Measurements from ENCODE around the gene DDX10. TPM values are rescaled to one million over a fixed set of nuclear protein-coding genes. Genes with fewer than 3 reads are reported as not detected.

The DDX10 gene
- total RNA-seq, 2 experiments from 2014 or later = 20.5 to 23.2 TPM

- CTCF ChIA-PET = interaction anchor here (0.6 kb wide), 1 partner anchor 28 kb away, joined by 3 read pairs; no protein-coding TSS in a partner anchor
- Mint-ChIP-seq H3K36me3 (ENCODE audit: low read depth) (no peaks in the 10 kb centered on the region), H3K27ac (no peak overlapping the region), H3K27me3 (no peaks in the 10 kb centered on the region), H3K4me1 (no peaks in the 10 kb centered on the region), H3K4me3 (no peak overlapping the region), H3K9me3 (no peaks in the 10 kb centered on the region)
- DNase-seq = no peak
- POLR2A ChIA-PET = no interaction called here
Observed at GRCh38 chr11:108926841-108927577, 262.1 kb downstream of the DDX10 start.

GRCh38 chr11:108927791-108928545 lies 263.1 kb downstream of the DDX10 start:
- H3K27ac Mint-ChIP-seq = no peak overlapping the region
- H3K9me3 Mint-ChIP-seq = no peaks in the 10 kb centered on the region
- ChIA-PET CTCF (no interaction called here), POLR2A (no interaction called here)
- H3K36me3 Mint-ChIP-seq (ENCODE audit: low read depth) = peaks cover 2% of the 10 kb centered on the region
- no peaks in the 10 kb centered on the region for H3K4me1 Mint-ChIP-seq
- DNase-seq = no peak
- no peak overlapping the region for H3K4me3 Mint-ChIP-seq
- no peaks in the 10 kb centered on the region for H3K27me3 Mint-ChIP-seq

DNA sequence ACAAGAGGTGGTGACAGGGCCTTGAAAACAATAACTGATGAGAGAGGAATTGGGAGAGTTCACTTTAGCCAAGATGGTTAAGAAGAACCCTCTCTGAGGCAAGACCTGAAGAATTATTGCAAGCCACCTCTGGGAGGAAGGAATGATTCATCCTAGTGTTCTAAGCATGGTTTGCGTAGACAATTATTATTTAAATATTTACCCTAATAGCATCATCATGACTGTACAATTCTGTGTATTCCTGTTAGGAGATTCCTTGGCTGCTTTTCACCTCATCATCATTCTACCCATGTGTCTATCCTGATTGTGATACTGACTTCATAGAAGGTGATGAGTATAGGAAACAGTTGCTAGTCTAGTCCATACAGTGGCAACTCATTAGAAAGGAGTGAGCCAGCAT lies 264.4 kb downstream of the DDX10 start:
- no peak for DNase-seq
- ChIA-PET POLR2A (no interaction called here), CTCF (no interaction called here)
- Mint-ChIP-seq H3K36me3 (ENCODE audit: low read depth) (peaks cover 3% of the 10 kb centered on the region), H3K9me3 (no peaks in the 10 kb centered on the region), H3K4me1 (no peaks in the 10 kb centered on the region), H3K4me3 (no peak overlapping the region), H3K27me3 (no peaks in the 10 kb centered on the region), H3K27ac (no peak overlapping the region)

GRCh38 chr11:108931168-108931567 lies 266.3 kb downstream of the DDX10 start:
- POLR2A ChIA-PET = no interaction called here

DNA sequence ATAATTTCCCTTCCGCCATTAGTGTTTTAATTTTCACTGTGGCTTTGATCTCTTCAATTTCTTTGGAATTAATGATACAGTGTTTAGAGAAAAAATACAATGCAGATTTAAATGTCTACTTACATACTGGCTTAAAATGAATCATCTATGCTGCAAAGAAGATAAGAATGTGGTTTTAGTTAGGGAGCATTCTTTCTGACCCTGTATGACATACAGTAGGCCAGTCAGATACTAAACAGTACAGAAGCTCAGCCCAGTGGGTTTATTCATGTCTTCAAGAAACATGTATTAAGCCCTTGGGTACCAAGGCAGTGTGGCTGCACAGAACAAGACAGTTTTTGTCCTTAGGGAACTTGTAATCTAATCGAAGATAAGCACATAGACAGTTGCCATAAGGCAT lies 268.8 kb downstream of the DDX10 start:
- peaks cover 5% of the 10 kb centered on the region for H3K36me3 Mint-ChIP-seq (ENCODE audit: low read depth)
- H3K27me3 Mint-ChIP-seq = no peaks in the 10 kb centered on the region
- ChIA-PET POLR2A (no interaction called here), CTCF (no interaction called here)
- H3K4me3 Mint-ChIP-seq = no peak overlapping the region
- no peaks in the 10 kb centered on the region for H3K4me1 Mint-ChIP-seq
- no peaks in the 10 kb centered on the region for H3K9me3 Mint-ChIP-seq
- DNase-seq = no peak
- no peak overlapping the region for H3K27ac Mint-ChIP-seq

More at GRCh38 chr11:108931168-108931567, 266.3 kb downstream of the DDX10 start:
- DNase-seq = no peak
- CTCF ChIA-PET = no interaction called here
- Mint-ChIP-seq H3K4me3 (no peak overlapping the region), H3K27ac (no peak overlapping the region), H3K27me3 (no peaks in the 10 kb centered on the region), H3K36me3 (ENCODE audit: low read depth) (peaks cover 5% of the 10 kb centered on the region), H3K9me3 (no peaks in the 10 kb centered on the region), H3K4me1 (no peaks in the 10 kb centered on the region)

DNA sequence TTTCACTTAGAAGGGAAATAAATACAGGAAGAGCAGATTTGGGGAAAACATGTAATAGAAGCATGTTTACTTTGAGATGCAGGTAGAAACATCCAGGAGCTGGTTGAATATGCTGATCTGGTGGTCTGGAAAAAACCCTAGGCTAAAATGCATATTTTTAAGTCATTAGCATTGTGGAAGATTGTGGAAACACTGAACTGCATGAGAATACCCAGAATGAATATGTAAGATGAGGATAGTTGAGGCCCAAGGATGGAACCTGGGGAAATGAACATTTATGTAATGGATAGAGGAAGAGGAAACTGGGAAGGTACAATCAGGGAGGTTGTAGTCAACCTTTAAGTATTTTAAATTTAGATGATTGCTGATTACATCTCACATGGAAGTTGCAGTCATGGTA lies 269.4 kb downstream of the DDX10 start:
- POLR2A ChIA-PET = no interaction called here
- H3K4me1 Mint-ChIP-seq = no peaks in the 10 kb centered on the region
- peaks cover 5% of the 10 kb centered on the region for H3K36me3 Mint-ChIP-seq (ENCODE audit: low read depth)
- no peak overlapping the region for H3K4me3 Mint-ChIP-seq
- no peak for DNase-seq
- CTCF ChIA-PET = no interaction called here
- no peaks in the 10 kb centered on the region for H3K9me3 Mint-ChIP-seq
- H3K27me3 Mint-ChIP-seq = no peaks in the 10 kb centered on the region
- no peak overlapping the region for H3K27ac Mint-ChIP-seq

DNA sequence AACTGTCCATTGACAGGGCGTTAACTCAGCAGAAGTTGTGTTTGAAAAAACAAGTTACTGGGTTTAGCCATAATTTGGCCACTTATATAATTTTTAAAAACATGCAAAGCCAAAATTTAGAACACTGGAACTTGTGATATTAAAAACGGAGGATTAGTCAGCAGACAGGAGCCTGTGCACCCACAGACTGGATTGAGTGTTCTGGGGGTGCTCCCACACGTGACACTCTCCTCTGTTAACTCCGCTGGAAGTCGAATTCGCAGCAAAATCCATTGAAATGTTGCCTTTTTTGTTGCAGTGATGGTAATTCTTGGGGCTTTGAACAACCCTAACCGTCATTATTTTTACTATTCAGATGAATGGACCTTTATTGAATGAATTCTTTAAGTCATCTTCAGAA lies 269.8 kb downstream of the DDX10 start:
- H3K9me3 Mint-ChIP-seq = no peaks in the 10 kb centered on the region
- no peaks in the 10 kb centered on the region for H3K27me3 Mint-ChIP-seq
- no peak overlapping the region for H3K4me3 Mint-ChIP-seq
- ChIA-PET CTCF (no interaction called here), POLR2A (no interaction called here)
- no peaks in the 10 kb centered on the region for H3K4me1 Mint-ChIP-seq
- H3K36me3 Mint-ChIP-seq (ENCODE audit: low read depth) = peaks cover 5% of the 10 kb centered on the region
- H3K27ac Mint-ChIP-seq = no peak overlapping the region
- DNase-seq = no peak

DNA sequence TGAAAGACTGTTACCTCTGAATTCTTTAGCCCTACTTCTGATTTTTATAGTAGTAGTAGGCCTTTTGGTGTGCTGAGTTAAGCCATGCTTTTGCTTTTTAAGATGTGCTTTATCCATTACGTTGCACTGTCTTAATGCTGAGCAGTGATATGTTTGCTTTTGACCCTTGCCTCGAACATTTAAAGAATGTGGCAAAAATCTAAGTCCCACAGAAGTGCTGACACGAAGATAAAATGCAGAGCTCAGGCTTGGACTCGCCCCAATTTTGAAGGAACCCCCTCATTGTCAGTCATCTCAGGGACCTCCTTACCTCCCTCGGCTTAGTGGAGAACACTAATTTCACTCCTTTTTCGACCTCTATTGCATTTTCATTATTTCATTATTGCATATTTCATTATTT lies 272.9 kb downstream of the DDX10 start:
- no peak for DNase-seq
- Mint-ChIP-seq H3K27ac (no peak overlapping the region), H3K9me3 (no peaks in the 10 kb centered on the region), H3K36me3 (ENCODE audit: low read depth) (peaks cover 17% of the 10 kb centered on the region), H3K4me1 (no peaks in the 10 kb centered on the region), H3K4me3 (no peak overlapping the region), H3K27me3 (no peaks in the 10 kb centered on the region)
- CTCF ChIA-PET = no interaction called here
- POLR2A ChIA-PET = interaction anchor here (0.8 kb wide), 1 partner anchor 1227 kb away, joined by 3 read pairs; no protein-coding TSS in a partner anchor

DNA sequence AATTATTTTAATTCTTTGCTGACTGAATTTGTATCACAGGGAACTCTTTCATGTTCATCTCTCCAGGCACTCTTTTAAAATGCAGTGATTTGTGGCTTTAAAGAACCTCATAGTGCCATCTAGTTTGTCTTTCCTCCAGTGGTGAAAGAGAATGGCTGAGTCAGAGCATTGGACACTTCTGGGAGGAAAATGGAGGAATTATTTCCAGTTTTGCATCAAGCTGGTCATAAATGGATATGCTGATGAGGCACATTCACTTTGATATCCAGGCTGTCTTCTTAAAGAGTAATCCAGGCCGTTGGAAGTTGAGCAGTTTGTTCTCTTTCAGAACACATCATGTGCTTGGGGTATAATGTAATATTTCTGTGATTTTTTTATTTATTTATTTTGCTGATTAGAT lies 273.7 kb downstream of the DDX10 start:
- Mint-ChIP-seq H3K4me3 (no peak overlapping the region), H3K9me3 (no peaks in the 10 kb centered on the region), H3K27me3 (no peaks in the 10 kb centered on the region), H3K36me3 (ENCODE audit: low read depth) (peaks cover 14% of the 10 kb centered on the region), H3K27ac (no peak overlapping the region), H3K4me1 (no peaks in the 10 kb centered on the region)
- no peak for DNase-seq
- ChIA-PET POLR2A (no interaction called here), CTCF (no interaction called here)

DNA sequence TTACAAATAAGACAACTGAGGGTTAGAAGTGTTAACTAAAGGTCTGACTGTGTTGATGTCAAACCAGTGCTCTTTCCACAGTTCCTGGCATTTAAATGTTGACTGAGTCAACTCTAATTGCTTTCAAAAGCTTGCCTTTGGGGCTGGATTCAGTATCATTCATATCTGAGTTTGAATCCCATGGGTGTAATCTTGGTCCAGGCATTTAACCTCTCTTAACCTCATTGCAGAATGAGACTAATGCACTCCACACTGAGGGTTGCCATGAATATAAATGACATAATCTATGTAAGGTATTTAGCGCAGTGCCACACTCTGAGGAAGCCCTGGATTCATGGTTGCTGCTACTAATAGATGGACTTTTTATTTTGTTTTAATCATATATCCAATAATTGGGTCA lies 274.3 kb downstream of the DDX10 start:
- DNase-seq = no peak
- H3K27me3 Mint-ChIP-seq = no peaks in the 10 kb centered on the region
- H3K27ac Mint-ChIP-seq = no peak overlapping the region
- no peak overlapping the region for H3K4me3 Mint-ChIP-seq
- no peaks in the 10 kb centered on the region for H3K4me1 Mint-ChIP-seq
- POLR2A ChIA-PET = no interaction called here
- no peaks in the 10 kb centered on the region for H3K9me3 Mint-ChIP-seq
- CTCF ChIA-PET = no interaction called here
- H3K36me3 Mint-ChIP-seq (ENCODE audit: low read depth) = peaks cover 14% of the 10 kb centered on the region

- H3K27me3 Mint-ChIP-seq = no peaks in the 10 kb centered on the region
- CTCF ChIA-PET = no interaction called here
- H3K36me3 Mint-ChIP-seq (ENCODE audit: low read depth) = peaks cover 12% of the 10 kb centered on the region
- H3K27ac Mint-ChIP-seq = no peak overlapping the region
- H3K4me1 Mint-ChIP-seq = peaks cover 3% of the 10 kb centered on the region
- DNase-seq = no peak
- no peak overlapping the region for H3K4me3 Mint-ChIP-seq
- POLR2A ChIA-PET = no interaction called here
- H3K9me3 Mint-ChIP-seq = no peaks in the 10 kb centered on the region
Observed at GRCh38 chr11:108943853-108944252, 279.0 kb downstream of the DDX10 start.

DNA sequence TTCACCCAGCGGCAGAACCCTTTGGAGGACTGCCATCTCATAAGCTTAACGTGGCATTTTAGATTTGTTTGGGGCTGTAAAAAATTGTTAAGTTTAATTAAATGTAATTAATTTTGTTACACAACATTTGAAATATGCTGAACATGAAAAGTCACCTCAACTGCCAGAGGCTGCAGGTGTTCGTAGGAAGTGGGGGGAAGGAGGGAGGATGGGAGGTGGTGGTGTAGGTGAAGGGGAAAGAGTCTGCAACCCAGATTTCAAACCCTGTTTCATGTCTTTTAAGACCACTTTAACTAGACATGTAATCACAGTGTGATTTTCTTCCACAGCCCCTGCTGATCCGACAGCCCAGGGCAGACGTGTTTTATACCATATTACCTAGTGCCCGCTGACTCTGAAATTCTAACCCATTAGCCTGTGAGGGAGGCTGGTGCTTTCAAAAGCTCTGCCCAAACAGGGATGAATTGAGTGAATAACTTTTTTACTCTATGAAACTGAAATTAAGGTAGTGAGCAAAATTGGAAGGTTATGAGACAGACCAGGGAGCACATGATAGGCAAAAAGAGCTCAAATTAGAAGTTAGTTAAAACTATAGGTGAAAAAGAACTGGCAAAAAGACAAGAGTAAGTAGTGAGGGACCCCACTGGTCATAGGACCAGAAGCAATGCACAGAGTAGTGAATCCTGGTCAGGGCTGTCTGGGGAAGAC lies 279.8 kb downstream of the DDX10 start:
- Mint-ChIP-seq H3K27me3 (no peaks in the 10 kb centered on the region), H3K4me3 (no peak overlapping the region), H3K4me1 (peaks cover 3% of the 10 kb centered on the region), H3K9me3 (no peaks in the 10 kb centered on the region), H3K27ac (no peak overlapping the region), H3K36me3 (ENCODE audit: low read depth) (peaks cover 12% of the 10 kb centered on the region)
- ChIA-PET POLR2A (no interaction called here), CTCF (interaction anchor here (1.1 kb wide), 1 partner anchor 9 kb away, joined by 3 read pairs; no protein-coding TSS in a partner anchor)
- DNase-seq = no peak

GRCh38 chr11:108945341-108945740 lies 280.5 kb downstream of the DDX10 start:
- Mint-ChIP-seq H3K9me3 (no peaks in the 10 kb centered on the region), H3K27me3 (no peaks in the 10 kb centered on the region), H3K4me1 (peaks cover 3% of the 10 kb centered on the region), H3K4me3 (no peak overlapping the region), H3K27ac (no peak overlapping the region), H3K36me3 (ENCODE audit: low read depth) (peaks cover 10% of the 10 kb centered on the region)
- POLR2A ChIA-PET = no interaction called here
- CTCF ChIA-PET = interaction anchor here (1.1 kb wide), 1 partner anchor 9 kb away, joined by 3 read pairs; no protein-coding TSS in a partner anchor
- no peak for DNase-seq

Measured in activated CD4-positive, alpha-beta memory T cell treated with anti-CD3 and anti-CD28 coated beads, Interleukin-2, amount 10 ng/mL, durations not matched to agents 7 days and 5 days (primary cell).